Measurements from ENCODE around the gene FUT1.

Gene FUT1

GRCh38 chr19:48711106-48711662 lies 41.3 kb downstream of the FUT1 start:
- no peak overlapping the region for H3K4me3 ChIP-seq (ENCODE audit: control insufficient read depth, low read depth, low read length)
- no peak for DNase-seq (ENCODE audit: low read depth)
- TF ChIP-seq CTCF (IDR thresholded peaks at IDR 0.05; ENCODE audit: control insufficient read depth, insufficient read depth, low read depth, low read length, missing control alignments), result no peak

GRCh38 chr19:48708471-48708870 lies 44.0 kb downstream of the FUT1 start:
- no peak for DNase-seq (ENCODE audit: low read depth)
- H3K4me3 ChIP-seq (ENCODE audit: control insufficient read depth, low read depth, low read length), result no peak overlapping the region
- TF ChIP-seq CTCF (IDR thresholded peaks at IDR 0.05; ENCODE audit: control insufficient read depth, insufficient read depth, low read depth, low read length, missing control alignments), result no peak

GRCh38 chr19:48705431-48705830 lies 47.0 kb downstream of the FUT1 start:
- DNase-seq (ENCODE audit: low read depth), result no peak
- TF ChIP-seq CTCF (IDR thresholded peaks at IDR 0.05; ENCODE audit: control insufficient read depth, insufficient read depth, low read depth, low read length, missing control alignments), result no peak
- H3K4me3 ChIP-seq (ENCODE audit: control insufficient read depth, low read depth, low read length), result no peak overlapping the region

GRCh38 chr19:48703316-48703715 lies 49.1 kb downstream of the FUT1 start:
- H3K4me3 ChIP-seq (ENCODE audit: control insufficient read depth, low read depth, low read length), result no peak overlapping the region
- DNase-seq (ENCODE audit: low read depth), result no peak

GRCh38 chr19:48702701-48703100 lies 49.7 kb downstream of the FUT1 start:
- no peak for DNase-seq (ENCODE audit: low read depth)
- TF ChIP-seq CTCF (IDR thresholded peaks at IDR 0.05; ENCODE audit: control insufficient read depth, insufficient read depth, low read depth, low read length, missing control alignments), result no peak
- no peak overlapping the region for H3K4me3 ChIP-seq (ENCODE audit: control insufficient read depth, low read depth, low read length)

More at GRCh38 chr19:48703316-48703715, 49.1 kb downstream of the FUT1 start:
- TF ChIP-seq CTCF (IDR thresholded peaks at IDR 0.05; ENCODE audit: control insufficient read depth, insufficient read depth, low read depth, low read length, missing control alignments), result no peak

GRCh38 chr19:48698046-48698445 lies 54.4 kb downstream of the FUT1 start:
- TF ChIP-seq CTCF (IDR thresholded peaks at IDR 0.05; ENCODE audit: control insufficient read depth, insufficient read depth, low read depth, low read length, missing control alignments), result no peak
- no peak overlapping the region for H3K4me3 ChIP-seq (ENCODE audit: control insufficient read depth, low read depth, low read length)
- DNase-seq (ENCODE audit: low read depth), result no peak

All from AG09309 (cell line).